ENCODE data around the gene TMEM109. TPM values are rescaled to one million over a fixed set of nuclear protein-coding genes. Genes with fewer than 3 reads are reported as not detected.

TMEM109 gene
- polyA plus RNA-seq, 2 of the 4 experiments (the other 2 are of a cell fraction), result 40.9 to 93.0 TPM

DNA sequence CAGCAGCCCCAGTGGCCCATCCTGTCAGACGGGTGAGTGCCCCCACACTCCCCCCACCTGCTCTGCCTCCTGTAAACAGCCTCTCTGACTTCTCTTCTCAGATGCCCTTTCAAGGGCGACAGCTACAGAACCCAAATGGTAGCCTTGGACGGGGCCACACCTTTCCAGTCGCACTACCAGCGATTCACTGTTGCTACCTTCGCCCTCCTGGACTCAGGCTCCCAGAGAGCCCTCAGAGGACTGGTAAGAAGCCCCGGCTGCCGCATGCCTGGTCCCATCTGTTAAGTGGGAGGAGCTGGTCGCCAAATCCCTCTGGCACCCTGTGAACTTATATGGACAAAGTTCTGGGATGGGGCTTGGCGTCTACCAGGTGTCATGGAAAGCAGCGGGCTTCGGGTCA lies 40.4 kb upstream of the TMEM109 start:
- ChIA-PET CTCF (interaction anchor here (0.6 to 12.3 kb wide), 3 partner anchors 19 to 101 kb away, joined by 3 to 79 read pairs (median 5); no protein-coding TSS in a partner anchor), POLR2A (no interaction called here)
- Histone ChIP-seq H3K4me1 (peaks cover 22% of the 10 kb centered on the region), H3K4me2 (0 out of 3 replicates have a peak overlapping the region, but pooled peaks have one; percentile 8), H3K4me3 (no peak overlapping the region), H3K9me3 (no peaks in the 10 kb centered on the region), H3K27ac (peak overlapping the region in 1 of 2 experiments; percentile 75; a peak in 2 of 6 replicates)
- WGBS (ENCODE audit: missing lambda C conversion rate), result 94% methylated on average over 12 of the region's 12 CpGs
- FAIRE-seq (no peak), ATAC-seq (no peak), DNase-seq (ENCODE audit: low read depth in 1 of 2, low spot score in 1 of 2) (no peak)
- TF ChIP-seq FOXS1 (CRISPR knock-in tag; IDR thresholded peaks at IDR 0.05) (no peak), POLR2A (IDR thresholded peaks at IDR 0.05; ENCODE audit: low read length) (no peak), MAFK (IDR thresholded peaks at IDR 0.05; ENCODE audit: partially characterized antibody) (no peak), ZNF302 (CRISPR knock-in tag; IDR thresholded peaks at IDR 0.05) (no peak), NFE2L2 (conservative IDR thresholded peaks at IDR 0.05; ENCODE audit: low read length) (no peak), PBX3 (IDR thresholded peaks at IDR 0.05) (no peak), RARB (CRISPR knock-in tag; IDR thresholded peaks at IDR 0.05) (no peak), RCOR1 (IDR thresholded peaks at IDR 0.05; ENCODE audit: low read depth, low read length) (no peak), CHD4 (IDR thresholded peaks at IDR 0.05; ENCODE audit: borderline replicate concordance) (no peak), SREBF2 (IDR thresholded peaks at IDR 0.05) (no peak), ATOH8 (CRISPR knock-in tag; IDR thresholded peaks at IDR 0.05; ENCODE audit: low read depth) (no peak), CEBPB (IDR thresholded peaks at IDR 0.05) (no peak), HOXA7 (CRISPR knock-in tag; IDR thresholded peaks at IDR 0.05) (no peak), EHF (CRISPR knock-in tag; IDR thresholded peaks at IDR 0.05) (no peak), NR3C1 (IDR thresholded peaks at IDR 0.05) (no peak), CBX2 (IDR thresholded peaks at IDR 0.05; ENCODE audit: borderline replicate concordance, low read depth) (no peak), TFCP2L1 (CRISPR knock-in tag; IDR thresholded peaks at IDR 0.05) (no peak)
- TF ChIP-seq, protein P1, sequence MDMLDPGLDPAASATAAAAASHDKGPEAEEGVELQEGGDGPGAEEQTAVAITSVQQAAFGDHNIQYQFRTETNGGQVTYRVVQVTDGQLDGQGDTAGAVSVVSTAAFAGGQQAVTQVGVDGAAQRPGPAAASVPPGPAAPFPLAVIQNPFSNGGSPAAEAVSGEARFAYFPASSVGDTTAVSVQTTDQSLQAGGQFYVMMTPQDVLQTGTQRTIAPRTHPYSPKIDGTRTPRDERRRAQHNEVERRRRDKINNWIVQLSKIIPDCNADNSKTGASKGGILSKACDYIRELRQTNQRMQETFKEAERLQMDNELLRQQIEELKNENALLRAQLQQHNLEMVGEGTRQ (IDR thresholded peaks at IDR 0.05), result no peak

GRCh38 chr11:60874421-60875365 lies 39.3 kb upstream of the TMEM109 start:
- ChIA-PET POLR2A (no interaction called here), CTCF (interaction anchor here (1.1 to 12.3 kb wide), 4 partner anchors 8 to 45 kb away, joined by 4 to 79 read pairs (median 17); no protein-coding TSS in a partner anchor)
- 81% methylated on average over 13 of the region's 13 CpGs for WGBS (ENCODE audit: missing lambda C conversion rate)
- no peak overlapping the region for H3K4me3 ChIP-seq
- H3K4me2 ChIP-seq, result no peak overlapping the region
- DNase-seq (ENCODE audit: low read depth in 1 of 2, low spot score in 1 of 2), result no peak
- no peak for ATAC-seq
- H3K4me1 ChIP-seq, result peaks cover 22% of the 10 kb centered on the region
- no peak for TF ChIP-seq RCOR1 (IDR thresholded peaks at IDR 0.05; ENCODE audit: low read depth, low read length)
- TF ChIP-seq EP300 (IDR thresholded peaks at IDR 0.05), result no peak
- TF ChIP-seq ZC3H11A (IDR thresholded peaks at IDR 0.05), result no peak
- no peak for TF ChIP-seq HOXA7 (CRISPR knock-in tag; IDR thresholded peaks at IDR 0.05)
- TF ChIP-seq EHMT2 (IDR thresholded peaks at IDR 0.05; ENCODE audit: low read depth), result no peak
- TF ChIP-seq PBX3 (IDR thresholded peaks at IDR 0.05), result no peak
- TF ChIP-seq FOSL2 (IDR thresholded peaks at IDR 0.05), result no peak
- TF ChIP-seq FOSL2 (CRISPR knock-in tag; IDR thresholded peaks at IDR 0.05), result no peak
- TF ChIP-seq MAFK (IDR thresholded peaks at IDR 0.05; ENCODE audit: partially characterized antibody), result no peak
- no peak for TF ChIP-seq ZSCAN20 (CRISPR knock-in tag; IDR thresholded peaks at IDR 0.05)
- TF ChIP-seq CBX8 (IDR thresholded peaks at IDR 0.05), result no peak
- no peak for TF ChIP-seq HOXB13 (CRISPR knock-in tag; IDR thresholded peaks at IDR 0.05; ENCODE audit: low read depth)
- TF ChIP-seq SREBF2 (IDR thresholded peaks at IDR 0.05), result no peak
- TF ChIP-seq CHD4 (IDR thresholded peaks at IDR 0.05; ENCODE audit: borderline replicate concordance), result no peak
- TF ChIP-seq POLR2AphosphoS2 (conservative IDR thresholded peaks at IDR 0.05; ENCODE audit: low read length), result no peak
- TF ChIP-seq, protein P2, sequence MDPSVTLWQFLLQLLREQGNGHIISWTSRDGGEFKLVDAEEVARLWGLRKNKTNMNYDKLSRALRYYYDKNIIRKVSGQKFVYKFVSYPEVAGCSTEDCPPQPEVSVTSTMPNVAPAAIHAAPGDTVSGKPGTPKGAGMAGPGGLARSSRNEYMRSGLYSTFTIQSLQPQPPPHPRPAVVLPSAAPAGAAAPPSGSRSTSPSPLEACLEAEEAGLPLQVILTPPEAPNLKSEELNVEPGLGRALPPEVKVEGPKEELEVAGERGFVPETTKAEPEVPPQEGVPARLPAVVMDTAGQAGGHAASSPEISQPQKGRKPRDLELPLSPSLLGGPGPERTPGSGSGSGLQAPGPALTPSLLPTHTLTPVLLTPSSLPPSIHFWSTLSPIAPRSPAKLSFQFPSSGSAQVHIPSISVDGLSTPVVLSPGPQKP (IDR thresholded peaks at IDR 0.05; ENCODE audit: low read depth, low read length), result no peak
- no peak for TF ChIP-seq BCL3 (IDR thresholded peaks at IDR 0.05)
- no peak for TF ChIP-seq TFCP2L1 (CRISPR knock-in tag; IDR thresholded peaks at IDR 0.05)
- no peak for TF ChIP-seq EHF (CRISPR knock-in tag; IDR thresholded peaks at IDR 0.05)
- no peak for TF ChIP-seq HDAC2 (IDR thresholded peaks at IDR 0.05)
- no peak for TF ChIP-seq NPAS2 (CRISPR knock-in tag; IDR thresholded peaks at IDR 0.05; ENCODE audit: borderline replicate concordance)
- no peaks in the 10 kb centered on the region for H3K9me3 ChIP-seq
- FAIRE-seq, result no peak
- H3K27ac ChIP-seq, result no peak overlapping the region
